Epithelial cell of proximal tubule (primary cell): ENCODE measurements around the gene FTL. TPM values are rescaled to one million over a fixed set of nuclear protein-coding genes. Genes with fewer than 3 reads are reported as not detected.

Source experiments
- DNase-seq: peaks from one replicate; pipeline ENCODE4 v3.0.0-alpha.2; 2011; ENCODE audit warnings: low read depth
- H3K4me3 ChIP-seq: 2 replicates; pipeline ENCODE4 v1.5.1; 2011; ENCODE audit warnings: low read depth, mild to moderate bottlenecking, low read length
- total RNA-seq: library from RNA; depleted of rRNA; stranded (reverse); fragments of >200 nt; gene quantifications from 2 replicates; pipeline ENCODE4 v1.2.3, GENCODE V29; 2015
- TF ChIP-seq, protein P1 (sequence below): conservative IDR thresholded peaks from 2 replicates; pipeline ENCODE4 v1.5.1; 2012; ENCODE audit warnings: low read depth, mild to moderate bottlenecking, low read length

FTL gene
- total RNA-seq, 1 donor from 2014 or later: 2,420 TPM

DNA sequence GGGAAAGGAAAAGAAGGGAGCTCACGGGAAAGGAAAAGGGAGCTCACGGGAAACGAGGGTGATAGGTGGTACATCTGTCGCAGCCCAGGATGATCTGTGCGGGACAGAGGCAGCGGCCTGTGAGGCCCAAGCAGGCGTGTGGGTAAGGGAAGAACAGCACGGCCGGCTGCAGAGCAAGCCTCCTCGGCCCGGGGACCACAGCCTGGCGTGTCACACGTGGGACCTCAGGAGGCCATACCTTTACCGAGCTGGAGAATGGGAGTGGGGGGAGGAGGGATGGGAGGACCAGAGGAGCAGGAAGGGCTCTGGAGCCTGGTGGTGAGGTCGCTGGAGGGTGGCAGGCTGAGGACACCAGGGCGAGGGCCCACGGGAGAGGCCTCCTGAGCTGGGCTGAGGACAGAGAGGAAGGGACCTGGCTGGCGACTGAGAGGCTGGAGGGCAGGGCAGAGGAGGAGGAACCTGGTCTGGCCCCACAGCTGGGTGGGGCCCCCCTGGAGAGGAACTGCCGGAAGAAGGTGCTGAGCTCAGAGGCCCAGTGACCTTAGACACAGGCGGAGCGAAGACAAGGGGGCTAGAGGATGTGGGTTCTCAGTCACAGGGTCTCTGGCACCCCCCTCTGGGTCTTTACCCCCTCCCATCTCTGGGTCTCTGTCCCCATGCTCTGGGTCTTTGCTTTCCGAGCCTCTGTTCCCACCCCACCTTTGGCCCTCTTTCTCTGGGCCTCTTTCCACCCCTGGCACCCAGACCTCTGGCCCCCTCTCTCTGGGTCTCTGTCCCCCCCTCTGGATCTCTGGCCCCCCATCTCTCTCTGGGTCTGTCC, 2.9 kb upstream of the FTL start:
- TF ChIP-seq, protein P1, sequence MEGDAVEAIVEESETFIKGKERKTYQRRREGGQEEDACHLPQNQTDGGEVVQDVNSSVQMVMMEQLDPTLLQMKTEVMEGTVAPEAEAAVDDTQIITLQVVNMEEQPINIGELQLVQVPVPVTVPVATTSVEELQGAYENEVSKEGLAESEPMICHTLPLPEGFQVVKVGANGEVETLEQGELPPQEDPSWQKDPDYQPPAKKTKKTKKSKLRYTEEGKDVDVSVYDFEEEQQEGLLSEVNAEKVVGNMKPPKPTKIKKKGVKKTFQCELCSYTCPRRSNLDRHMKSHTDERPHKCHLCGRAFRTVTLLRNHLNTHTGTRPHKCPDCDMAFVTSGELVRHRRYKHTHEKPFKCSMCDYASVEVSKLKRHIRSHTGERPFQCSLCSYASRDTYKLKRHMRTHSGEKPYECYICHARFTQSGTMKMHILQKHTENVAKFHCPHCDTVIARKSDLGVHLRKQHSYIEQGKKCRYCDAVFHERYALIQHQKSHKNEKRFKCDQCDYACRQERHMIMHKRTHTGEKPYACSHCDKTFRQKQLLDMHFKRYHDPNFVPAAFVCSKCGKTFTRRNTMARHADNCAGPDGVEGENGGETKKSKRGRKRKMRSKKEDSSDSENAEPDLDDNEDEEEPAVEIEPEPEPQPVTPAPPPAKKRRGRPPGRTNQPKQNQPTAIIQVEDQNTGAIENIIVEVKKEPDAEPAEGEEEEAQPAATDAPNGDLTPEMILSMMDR: no peak
- peak overlapping the region; percentile 17 for H3K4me3 ChIP-seq
- no peak for DNase-seq

DNA sequence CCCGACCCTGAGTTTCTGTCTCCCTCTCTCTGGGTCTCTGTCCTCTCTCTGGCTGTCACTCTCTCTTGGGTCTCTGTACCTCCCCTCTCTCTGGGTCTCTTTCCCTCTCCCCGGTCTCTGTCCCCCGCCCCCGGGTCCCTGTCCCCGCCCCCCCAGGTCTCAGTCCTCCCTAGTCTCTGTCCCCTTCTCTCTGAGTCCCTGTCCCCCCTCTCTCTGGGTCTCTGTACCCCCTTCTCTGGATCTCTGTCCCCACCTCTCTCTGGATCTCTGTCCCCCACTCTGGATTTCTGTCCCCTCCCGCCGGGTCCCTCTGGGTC, 2.3 kb upstream of the FTL start:
- peak overlapping the region; percentile 51 for H3K4me3 ChIP-seq
- TF ChIP-seq, protein P1: no peak
- no peak for DNase-seq

DNA sequence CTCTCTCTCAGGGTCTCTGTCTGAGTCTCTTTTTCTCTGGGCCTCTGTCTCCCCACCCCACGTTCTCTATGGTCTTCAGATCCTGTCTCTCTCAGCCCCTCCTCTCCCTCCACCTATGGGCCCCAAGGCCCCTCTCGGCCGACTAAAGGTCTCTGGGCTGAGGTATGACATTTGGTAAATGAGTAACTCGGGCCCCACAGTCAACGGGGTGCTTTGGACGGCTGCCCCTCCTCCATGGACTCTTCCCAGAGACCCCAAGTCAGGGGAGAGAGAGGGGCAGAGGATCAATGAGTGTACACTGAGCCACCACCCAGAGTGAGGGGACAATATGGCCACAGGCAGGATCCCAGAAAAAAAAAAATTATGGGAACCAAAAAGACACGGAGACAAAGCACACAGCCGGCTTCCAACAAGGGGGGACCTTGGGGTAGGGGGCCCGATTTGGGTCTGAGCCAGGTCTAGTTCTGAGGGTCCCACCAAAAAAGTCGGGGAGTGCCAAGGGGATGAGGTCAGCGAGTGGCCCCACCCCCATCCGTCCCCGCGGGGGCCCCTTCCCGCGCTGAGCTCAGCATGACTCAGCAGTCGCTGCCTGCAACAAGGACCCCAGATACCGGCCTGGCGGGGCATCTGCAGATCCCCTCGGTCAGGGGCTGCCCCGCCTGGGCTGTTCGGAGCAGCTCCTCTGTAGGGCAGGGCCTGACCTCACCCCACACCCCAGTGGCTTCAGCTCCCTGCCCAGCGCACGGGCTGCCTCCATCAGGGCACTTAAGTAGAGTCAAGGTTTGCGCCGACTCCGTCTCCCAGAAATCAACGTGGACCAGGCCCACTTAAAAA, 1.5 kb upstream of the FTL start:
- TF ChIP-seq, protein P1: no peak
- H3K4me3 ChIP-seq: peak overlapping the region; percentile 51
- DNase-seq: no peak

DNA sequence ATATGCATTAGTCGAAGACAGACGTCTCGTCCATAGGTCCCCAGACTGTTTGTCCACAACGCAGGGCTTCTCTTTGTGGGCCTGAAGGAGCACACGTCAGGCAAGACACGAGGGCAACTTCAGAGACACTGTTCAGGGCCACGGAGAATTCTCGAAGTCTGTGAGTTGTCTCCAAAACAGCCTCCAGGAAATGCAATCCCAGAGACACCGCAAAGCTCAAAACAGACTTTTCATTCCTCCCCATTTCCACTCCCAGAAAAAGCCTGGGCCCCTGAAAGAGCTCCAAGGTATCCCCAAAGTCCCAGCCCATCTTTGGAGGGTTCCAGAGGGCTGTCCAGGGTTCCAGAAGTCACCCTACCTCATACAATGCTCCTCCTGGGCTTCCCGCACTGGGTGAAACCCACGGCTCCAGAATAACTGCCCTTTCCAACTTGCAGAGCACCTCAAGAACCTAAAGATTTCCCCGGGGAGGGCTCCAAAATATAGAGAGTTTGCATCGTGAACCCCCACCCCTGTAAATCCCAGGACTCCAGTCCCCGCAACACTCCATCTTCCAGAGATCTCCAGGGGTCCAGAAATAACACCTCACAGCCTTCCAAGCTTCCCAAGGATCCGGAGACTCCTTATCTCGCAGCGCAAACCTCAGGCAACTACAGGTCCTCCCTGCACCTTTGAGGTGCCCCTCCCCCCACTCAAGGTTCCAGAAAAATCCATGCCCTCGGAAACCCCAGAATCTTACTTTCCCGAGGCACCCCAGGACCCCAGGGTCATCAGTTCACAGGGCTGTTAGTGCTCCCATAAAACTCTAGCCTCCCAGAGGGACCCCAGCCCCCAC, 687 bp upstream of the FTL start:
- no peak for DNase-seq
- H3K4me3 ChIP-seq: peak overlapping the region; percentile 51
- TF ChIP-seq, protein P1: no peak

DNA sequence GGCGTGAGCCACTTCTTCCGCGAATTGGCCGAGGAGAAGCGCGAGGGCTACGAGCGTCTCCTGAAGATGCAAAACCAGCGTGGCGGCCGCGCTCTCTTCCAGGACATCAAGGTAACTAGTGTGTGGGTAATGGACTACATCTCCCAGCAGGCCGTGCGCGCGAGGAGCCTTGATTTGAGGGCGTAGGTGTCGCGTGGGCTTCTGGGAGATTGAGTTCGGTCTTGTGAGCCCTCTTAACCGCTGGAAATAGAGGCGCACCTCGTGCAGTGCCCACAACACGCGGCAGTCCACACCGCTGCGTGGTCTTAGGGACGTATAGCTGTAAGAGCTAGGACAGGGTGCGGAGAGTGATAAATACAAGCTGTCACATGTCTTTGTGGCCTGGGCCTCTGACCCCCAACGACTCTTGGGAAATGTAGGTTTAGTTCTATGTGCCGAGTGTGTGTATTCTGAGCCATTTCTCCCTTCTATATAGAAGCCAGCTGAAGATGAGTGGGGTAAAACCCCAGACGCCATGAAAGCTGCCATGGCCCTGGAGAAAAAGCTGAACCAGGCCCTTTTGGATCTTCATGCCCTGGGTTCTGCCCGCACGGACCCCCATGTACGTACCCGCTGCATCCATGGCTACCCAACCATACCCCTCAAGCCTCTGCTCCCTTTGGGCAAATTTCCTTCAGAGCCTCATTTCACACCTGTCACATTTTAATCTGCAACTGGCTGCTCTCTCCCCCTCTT, 864 bp downstream of the FTL start:
- no peak for DNase-seq
- TF ChIP-seq, protein P1: no peak
- peak overlapping the region; percentile 96 for H3K4me3 ChIP-seq
